Gastroesophageal sphincter (tissue), 3 donors: ENCODE results near the gene OR4N2.

Experiments
- EP300 ChIP-seq: sonication (generic); formaldehyde crosslinking; IDR thresholded peaks from one replicate; pipeline ENCODE4 v1.6.1; 2017; ENCODE audit warnings: antibody characterized with exemption, mild to moderate bottlenecking
- POLR2A ChIP-seq, 2 donors: fragments of 450-650 bp; IDR thresholded peaks; one replicate each; pipeline ENCODE4 v1.6.1; 2017; ENCODE audit warnings: antibody characterized with exemption in 2 of 2, mild to moderate bottlenecking in 2 of 2, moderate library complexity in 1 of 2
- POLR2AphosphoS5 ChIP-seq: sonication (generic); formaldehyde crosslinking; IDR thresholded peaks from one replicate; pipeline ENCODE4 v1.6.1; 2017; ENCODE audit warnings: antibody characterized with exemption
- TF ChIP-seq, protein P1 (sequence below), 4 experiments: fragments of 200-600 bp in 2 of 4; fragments of 450-650 bp in 2 of 4; sonication (generic) in 1 of 4; IDR thresholded peaks; one replicate each; pipeline ENCODE4 v1.5.1; 2017 to 2019; ENCODE audit warnings: antibody characterized with exemption in 4 of 4, mild to moderate bottlenecking in 2 of 4, moderate library complexity in 2 of 4

DNA sequence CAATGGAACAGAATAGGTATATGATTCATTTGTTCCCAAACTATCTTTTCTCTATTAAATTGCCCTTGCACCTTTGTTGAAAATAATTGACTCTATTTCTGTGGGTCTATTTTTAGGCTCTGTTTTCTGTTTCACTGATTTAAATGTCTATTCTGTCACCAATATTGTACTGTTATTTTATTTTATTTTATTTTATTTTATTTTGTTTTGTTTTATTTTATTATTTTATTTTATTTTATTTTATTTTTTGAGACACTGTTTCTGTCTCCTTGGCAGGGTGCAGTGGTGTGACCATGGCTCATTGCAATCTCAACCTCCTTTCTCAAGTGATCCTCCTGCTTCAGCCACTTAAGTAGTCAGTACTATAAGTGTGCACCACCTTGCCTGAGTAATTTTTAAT, 34.9 kb downstream of the OR4N2 start:
- TF ChIP-seq, protein P1, sequence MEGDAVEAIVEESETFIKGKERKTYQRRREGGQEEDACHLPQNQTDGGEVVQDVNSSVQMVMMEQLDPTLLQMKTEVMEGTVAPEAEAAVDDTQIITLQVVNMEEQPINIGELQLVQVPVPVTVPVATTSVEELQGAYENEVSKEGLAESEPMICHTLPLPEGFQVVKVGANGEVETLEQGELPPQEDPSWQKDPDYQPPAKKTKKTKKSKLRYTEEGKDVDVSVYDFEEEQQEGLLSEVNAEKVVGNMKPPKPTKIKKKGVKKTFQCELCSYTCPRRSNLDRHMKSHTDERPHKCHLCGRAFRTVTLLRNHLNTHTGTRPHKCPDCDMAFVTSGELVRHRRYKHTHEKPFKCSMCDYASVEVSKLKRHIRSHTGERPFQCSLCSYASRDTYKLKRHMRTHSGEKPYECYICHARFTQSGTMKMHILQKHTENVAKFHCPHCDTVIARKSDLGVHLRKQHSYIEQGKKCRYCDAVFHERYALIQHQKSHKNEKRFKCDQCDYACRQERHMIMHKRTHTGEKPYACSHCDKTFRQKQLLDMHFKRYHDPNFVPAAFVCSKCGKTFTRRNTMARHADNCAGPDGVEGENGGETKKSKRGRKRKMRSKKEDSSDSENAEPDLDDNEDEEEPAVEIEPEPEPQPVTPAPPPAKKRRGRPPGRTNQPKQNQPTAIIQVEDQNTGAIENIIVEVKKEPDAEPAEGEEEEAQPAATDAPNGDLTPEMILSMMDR (IDR thresholded peaks at IDR 0.05), result no peak
- TF ChIP-seq POLR2A (IDR thresholded peaks at IDR 0.05) (no peak), EP300 (no peak), POLR2AphosphoS5 (no peak)
